GM23338 (cell line): ENCODE data around the gene DOCK1.

Source experiments
- EZH2 ChIP-seq: fragments of 200-600 bp; sonication (generic); IDR thresholded peaks from one replicate; pipeline ENCODE4 v1.8.0; 2017; ENCODE audit warnings: antibody characterized with exemption, mild to moderate bottlenecking, low read depth; ENCODE audit not compliant: unreplicated experiment
- JUNB ChIP-seq: IDR thresholded peaks from one replicate; pipeline ENCODE4 v1.6.1; 2016; ENCODE audit warnings: antibody characterized with exemption; ENCODE audit not compliant: unreplicated experiment
- TF ChIP-seq, protein P1 (sequence below), 2 experiments: fragments of 200-600 bp in 1 of 2; sonication (generic) in 1 of 2; conservative IDR thresholded peaks; 2 replicates each; pipeline versions ENCODE4 v1.5.1 to v1.6.1; 2016 to 2017; ENCODE audit warnings: antibody characterized with exemption in 2 of 2, low read depth in 2 of 2, mild to moderate bottlenecking in 2 of 2, moderate library complexity in 1 of 2

DNA sequence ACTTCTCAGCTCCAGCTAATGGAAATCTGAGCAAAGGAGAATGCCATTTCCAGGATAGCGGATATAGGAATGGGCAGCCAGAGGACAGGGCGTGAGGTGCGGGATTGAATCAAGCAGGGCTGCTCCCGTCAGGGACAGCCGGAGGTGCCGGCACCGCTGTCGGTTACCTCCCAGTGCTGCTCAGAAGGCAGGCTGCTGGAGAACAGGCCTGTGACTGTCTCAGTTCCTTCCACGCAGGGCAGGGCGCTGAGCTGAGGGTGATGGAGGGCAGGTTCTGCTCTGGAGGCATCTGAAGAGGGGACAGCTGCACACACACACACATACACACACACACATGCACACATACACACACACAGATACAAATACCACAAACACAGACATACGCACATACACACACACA, 111.1 kb downstream of the DOCK1 start:
- TF ChIP-seq, protein P1, sequence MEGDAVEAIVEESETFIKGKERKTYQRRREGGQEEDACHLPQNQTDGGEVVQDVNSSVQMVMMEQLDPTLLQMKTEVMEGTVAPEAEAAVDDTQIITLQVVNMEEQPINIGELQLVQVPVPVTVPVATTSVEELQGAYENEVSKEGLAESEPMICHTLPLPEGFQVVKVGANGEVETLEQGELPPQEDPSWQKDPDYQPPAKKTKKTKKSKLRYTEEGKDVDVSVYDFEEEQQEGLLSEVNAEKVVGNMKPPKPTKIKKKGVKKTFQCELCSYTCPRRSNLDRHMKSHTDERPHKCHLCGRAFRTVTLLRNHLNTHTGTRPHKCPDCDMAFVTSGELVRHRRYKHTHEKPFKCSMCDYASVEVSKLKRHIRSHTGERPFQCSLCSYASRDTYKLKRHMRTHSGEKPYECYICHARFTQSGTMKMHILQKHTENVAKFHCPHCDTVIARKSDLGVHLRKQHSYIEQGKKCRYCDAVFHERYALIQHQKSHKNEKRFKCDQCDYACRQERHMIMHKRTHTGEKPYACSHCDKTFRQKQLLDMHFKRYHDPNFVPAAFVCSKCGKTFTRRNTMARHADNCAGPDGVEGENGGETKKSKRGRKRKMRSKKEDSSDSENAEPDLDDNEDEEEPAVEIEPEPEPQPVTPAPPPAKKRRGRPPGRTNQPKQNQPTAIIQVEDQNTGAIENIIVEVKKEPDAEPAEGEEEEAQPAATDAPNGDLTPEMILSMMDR (conservative IDR thresholded peaks at IDR 0.05; ENCODE audit: low read depth in 2 of 2): no peak
- TF ChIP-seq JUNB (no peak), EZH2 (no peak)
